Bronchial epithelial cell (primary cell): ENCODE measurements around the gene HDAC1. TPM values are rescaled to one million over a fixed set of nuclear protein-coding genes. Genes with fewer than 3 reads are reported as not detected.
"Not testable (repeated sequence)": the region's sequence is repeated elsewhere in the genome, so short reads cannot be mapped to it uniquely, and the experiment has no call there.

ENCODE experiments used
- DNase-seq: peaks from one replicate; pipeline ENCODE4 v3.0.0-alpha.2; 2010; ENCODE audit warnings: low read depth
- FAIRE-seq: peaks from 2 replicates; lab custom pipeline; 2011; peaks lifted over from hg19 to GRCh38; lab: Jason Lieb, UNC
- H3K27me3 ChIP-seq: 2 replicates; pipeline ENCODE4 v1.5.1; 2011; ENCODE audit warnings: low read length; ENCODE audit not compliant: control insufficient read depth, insufficient read depth
- H3K36me3 ChIP-seq: 2 replicates; pipeline ENCODE4 v1.5.1; 2011; ENCODE audit warnings: low read length; ENCODE audit not compliant: control insufficient read depth, insufficient read depth
- H3K4me3 ChIP-seq: 2 replicates; pipeline ENCODE4 v1.5.1; 2011; ENCODE audit warnings: mild to moderate bottlenecking, low read depth, low read length, control low read depth
- total RNA-seq: library from RNA; depleted of rRNA; stranded (reverse); fragments of >200 nt; gene quantifications from 2 replicates; pipeline ENCODE4 v1.2.1, GENCODE V29; 2014
- TF ChIP-seq, protein P1 (sequence below): IDR thresholded peaks from 2 replicates; pipeline ENCODE4 v1.5.1; 2011; ENCODE audit warnings: mild to moderate bottlenecking, moderate library complexity, low read length, control low read depth, inconsistent platforms; ENCODE audit not compliant: insufficient read depth, severe bottlenecking

HDAC1 gene
- total RNA-seq, 1 donor from 2014 or later = 83.7 TPM

DNA sequence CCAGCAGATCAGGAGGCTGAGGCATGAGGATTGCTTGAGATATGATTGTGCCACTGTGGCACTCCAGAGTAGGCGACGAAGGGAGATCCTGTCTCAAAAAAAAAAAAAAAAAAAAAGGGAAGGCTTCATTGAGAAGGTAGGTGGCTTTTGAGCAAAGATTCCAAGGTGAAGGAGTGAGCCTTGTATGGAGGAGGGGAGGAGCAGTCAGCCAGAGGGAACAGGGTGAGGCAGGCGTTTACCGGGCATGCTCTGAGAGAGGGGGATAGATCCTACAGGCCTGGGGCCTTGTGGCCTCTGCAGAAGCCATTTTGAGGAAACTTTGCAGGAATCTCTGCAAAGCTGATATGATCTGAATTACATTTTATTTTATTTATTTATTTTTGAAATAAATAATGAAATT lies 5.1 kb upstream of the HDAC1 start:
- H3K36me3 ChIP-seq = no peaks in the 10 kb centered on the region
- FAIRE-seq = no peak
- H3K4me3 ChIP-seq = no peak overlapping the region
- no peak for DNase-seq
- TF ChIP-seq, protein P1, sequence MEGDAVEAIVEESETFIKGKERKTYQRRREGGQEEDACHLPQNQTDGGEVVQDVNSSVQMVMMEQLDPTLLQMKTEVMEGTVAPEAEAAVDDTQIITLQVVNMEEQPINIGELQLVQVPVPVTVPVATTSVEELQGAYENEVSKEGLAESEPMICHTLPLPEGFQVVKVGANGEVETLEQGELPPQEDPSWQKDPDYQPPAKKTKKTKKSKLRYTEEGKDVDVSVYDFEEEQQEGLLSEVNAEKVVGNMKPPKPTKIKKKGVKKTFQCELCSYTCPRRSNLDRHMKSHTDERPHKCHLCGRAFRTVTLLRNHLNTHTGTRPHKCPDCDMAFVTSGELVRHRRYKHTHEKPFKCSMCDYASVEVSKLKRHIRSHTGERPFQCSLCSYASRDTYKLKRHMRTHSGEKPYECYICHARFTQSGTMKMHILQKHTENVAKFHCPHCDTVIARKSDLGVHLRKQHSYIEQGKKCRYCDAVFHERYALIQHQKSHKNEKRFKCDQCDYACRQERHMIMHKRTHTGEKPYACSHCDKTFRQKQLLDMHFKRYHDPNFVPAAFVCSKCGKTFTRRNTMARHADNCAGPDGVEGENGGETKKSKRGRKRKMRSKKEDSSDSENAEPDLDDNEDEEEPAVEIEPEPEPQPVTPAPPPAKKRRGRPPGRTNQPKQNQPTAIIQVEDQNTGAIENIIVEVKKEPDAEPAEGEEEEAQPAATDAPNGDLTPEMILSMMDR = no peak
- H3K27me3 ChIP-seq = no peaks in the 10 kb centered on the region

DNA sequence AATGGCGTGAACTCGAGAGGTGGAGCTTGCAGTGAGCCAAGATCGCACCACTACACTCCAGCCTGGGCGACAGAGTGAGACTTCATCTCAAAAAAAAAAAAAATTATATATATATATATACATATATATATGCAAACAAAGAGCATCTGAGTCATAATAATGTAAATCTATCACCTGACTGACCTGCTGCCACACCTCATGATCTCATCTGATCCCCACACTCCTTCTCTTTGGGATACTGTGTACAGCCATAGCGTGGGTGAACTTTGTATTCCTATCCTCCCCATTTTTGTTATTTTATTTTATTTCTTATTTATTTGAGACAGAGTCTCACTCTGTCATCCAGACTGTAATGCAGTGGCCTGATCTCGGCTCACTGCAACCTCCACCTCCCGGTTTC lies 2.6 kb upstream of the HDAC1 start:
- DNase-seq (peak; percentile 91), FAIRE-seq (no peak)
- no peak overlapping the region for H3K4me3 ChIP-seq
- no peaks in the 10 kb centered on the region for H3K36me3 ChIP-seq
- TF ChIP-seq, protein P1 = no peak
- H3K27me3 ChIP-seq = no peaks in the 10 kb centered on the region

DNA sequence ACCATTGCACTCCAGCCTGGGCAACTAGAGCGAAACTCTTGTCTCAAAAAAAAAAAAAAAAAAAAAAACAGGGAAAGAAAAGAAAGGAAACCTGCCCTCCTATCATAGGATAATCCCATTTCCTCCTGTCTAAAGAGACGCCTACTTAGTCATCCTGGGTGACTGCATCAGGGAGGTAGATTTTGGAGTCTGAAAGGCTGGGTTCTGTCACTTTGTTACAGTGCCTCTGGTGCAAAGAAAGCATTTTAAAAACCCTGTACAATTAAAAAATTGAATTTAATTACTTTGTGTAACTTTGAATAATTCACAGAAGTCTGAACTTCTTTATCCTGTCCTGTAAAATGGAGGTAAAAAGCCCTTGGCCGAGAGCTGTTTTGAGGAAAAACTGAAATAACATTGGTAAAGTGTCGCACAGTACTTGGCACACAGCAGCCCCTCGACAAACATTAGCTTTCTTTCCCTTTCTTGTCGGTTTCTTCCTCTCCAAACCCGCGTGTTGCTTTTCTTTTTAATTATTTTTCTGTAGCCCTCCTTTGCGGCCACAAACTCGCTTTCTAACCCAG lies 657 bp upstream of the HDAC1 start:
- TF ChIP-seq, protein P1 = no peak
- peak overlapping the region; percentile 90 for H3K4me3 ChIP-seq
- DNase-seq = peak; percentile 89
- H3K36me3 ChIP-seq = no peaks in the 10 kb centered on the region
- no peaks in the 10 kb centered on the region for H3K27me3 ChIP-seq
- no peak for FAIRE-seq

DNA sequence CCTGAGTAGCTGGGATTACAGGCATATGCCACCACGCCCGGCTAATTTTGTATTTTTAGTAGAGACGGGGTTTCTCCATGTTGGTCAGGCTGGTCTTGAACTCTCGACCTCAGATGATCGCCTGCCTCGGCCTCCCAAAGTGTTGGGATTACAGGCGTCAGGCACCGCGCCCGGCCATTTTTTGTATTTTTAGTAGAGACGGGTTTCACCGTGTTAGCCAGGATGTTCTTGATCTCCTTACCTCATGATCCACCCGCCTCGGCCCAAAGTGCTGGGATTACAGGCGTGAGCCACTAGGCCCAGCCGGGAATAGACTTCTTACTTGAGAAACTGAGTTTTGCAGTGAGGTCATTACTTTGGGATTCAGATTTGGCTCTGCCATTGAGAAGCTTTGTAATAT lies 6.3 kb downstream of the HDAC1 start:
- H3K27me3 ChIP-seq, FAIRE-seq, DNase-seq, H3K4me3 ChIP-seq, H3K36me3 ChIP-seq: not testable (repeated sequence)

DNA sequence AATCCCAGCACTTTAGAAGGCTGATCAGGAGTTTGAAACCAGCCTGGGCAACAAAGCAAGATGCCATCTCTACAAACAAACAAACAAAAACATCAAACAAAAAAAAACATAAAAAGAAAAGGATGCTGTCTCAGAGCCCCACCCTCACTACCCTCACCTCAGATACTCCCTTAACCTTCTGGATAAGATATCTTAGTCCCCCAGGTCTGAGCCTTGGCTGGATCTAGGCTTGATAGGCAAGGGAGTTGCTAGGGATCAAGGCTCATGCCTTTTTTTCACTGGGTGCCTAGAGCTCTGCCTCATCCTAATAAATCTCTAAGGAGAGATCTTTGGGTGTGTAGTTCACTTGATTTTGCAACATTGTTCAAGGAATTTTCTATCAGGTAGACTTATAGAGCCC lies 7.4 kb downstream of the HDAC1 start:
- H3K36me3 ChIP-seq = peaks cover 11% of the 10 kb centered on the region
- H3K27me3 ChIP-seq = no peaks in the 10 kb centered on the region
- FAIRE-seq (no peak), DNase-seq (no peak)
- TF ChIP-seq, protein P1 = no peak
- no peak overlapping the region for H3K4me3 ChIP-seq

DNA sequence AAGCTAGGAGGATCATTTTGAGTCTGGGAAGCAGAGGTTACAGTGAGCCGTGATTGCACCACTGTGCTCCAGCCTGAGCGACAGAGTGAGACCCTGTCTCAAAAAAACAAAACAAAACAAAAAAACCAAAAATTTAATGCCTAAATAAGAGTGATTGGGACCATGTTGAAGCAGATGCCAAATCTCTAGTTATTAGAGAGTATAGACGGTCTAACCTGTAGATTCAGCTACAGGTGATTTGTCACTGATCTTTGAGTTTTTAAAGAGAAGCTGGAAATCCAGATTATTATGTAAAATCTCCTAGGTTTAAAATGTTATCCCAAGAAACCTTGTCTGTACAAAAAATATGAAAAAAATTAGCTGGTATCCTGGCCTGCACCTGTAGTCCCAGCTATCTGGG lies 11.5 kb downstream of the HDAC1 start:
- FAIRE-seq (no peak), DNase-seq (no peak)
- TF ChIP-seq, protein P1 = no peak
- Histone ChIP-seq H3K27me3 (no peaks in the 10 kb centered on the region), H3K36me3 (peaks cover 11% of the 10 kb centered on the region), H3K4me3 (no peak overlapping the region)
